Testis (tissue), 2 donors: ENCODE measurements around the gene ZBTB7C.

Experiments used
- POLR2A ChIP-seq: fragments of 450-650 bp; IDR thresholded peaks from one replicate; pipeline ENCODE4 v1.6.1; 2017; ENCODE audit warnings: antibody characterized with exemption, mild to moderate bottlenecking, moderate library complexity
- TF ChIP-seq, protein P1 (sequence below), 3 experiments: fragments of 450-650 bp in 2 of 3; fragments of 200-600 bp in 1 of 3; sonication (generic) in 1 of 3; IDR thresholded peaks; one replicate each; pipeline ENCODE4 v1.5.1; 2016 to 2019; ENCODE audit warnings: antibody characterized with exemption in 3 of 3, mild to moderate bottlenecking in 2 of 3, moderate library complexity in 1 of 3

GRCh38 chr18:48342125-48342524, 67.1 kb downstream of the ZBTB7C start:
- TF ChIP-seq, protein P1, sequence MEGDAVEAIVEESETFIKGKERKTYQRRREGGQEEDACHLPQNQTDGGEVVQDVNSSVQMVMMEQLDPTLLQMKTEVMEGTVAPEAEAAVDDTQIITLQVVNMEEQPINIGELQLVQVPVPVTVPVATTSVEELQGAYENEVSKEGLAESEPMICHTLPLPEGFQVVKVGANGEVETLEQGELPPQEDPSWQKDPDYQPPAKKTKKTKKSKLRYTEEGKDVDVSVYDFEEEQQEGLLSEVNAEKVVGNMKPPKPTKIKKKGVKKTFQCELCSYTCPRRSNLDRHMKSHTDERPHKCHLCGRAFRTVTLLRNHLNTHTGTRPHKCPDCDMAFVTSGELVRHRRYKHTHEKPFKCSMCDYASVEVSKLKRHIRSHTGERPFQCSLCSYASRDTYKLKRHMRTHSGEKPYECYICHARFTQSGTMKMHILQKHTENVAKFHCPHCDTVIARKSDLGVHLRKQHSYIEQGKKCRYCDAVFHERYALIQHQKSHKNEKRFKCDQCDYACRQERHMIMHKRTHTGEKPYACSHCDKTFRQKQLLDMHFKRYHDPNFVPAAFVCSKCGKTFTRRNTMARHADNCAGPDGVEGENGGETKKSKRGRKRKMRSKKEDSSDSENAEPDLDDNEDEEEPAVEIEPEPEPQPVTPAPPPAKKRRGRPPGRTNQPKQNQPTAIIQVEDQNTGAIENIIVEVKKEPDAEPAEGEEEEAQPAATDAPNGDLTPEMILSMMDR (IDR thresholded peaks at IDR 0.05) = no peak
- no peak for TF ChIP-seq POLR2A
